GM18517 (cell line): ENCODE results near the gene LAMTOR4.
"Not testable (repeated sequence)": the region's sequence is repeated elsewhere in the genome, so short reads cannot be mapped to it uniquely, and the experiment has no call there.

Experiments
- ATAC-seq: cut with Tn5 transposase; IDR thresholded peaks from one replicate; pipeline ENCODE4 v1.9.1; 2021; ENCODE audit warnings: mild to moderate bottlenecking, moderate library complexity; ENCODE audit not compliant: unreplicated experiment

The LAMTOR4 gene

GRCh38 chr7:100169147-100169850 is 20.6 kb downstream of the LAMTOR4 start:
- no peak for ATAC-seq

GRCh38 chr7:100170101-100170897 is 21.6 kb downstream of the LAMTOR4 start:
- ATAC-seq, result no peak

GRCh38 chr7:100171087-100171681 is 22.5 kb downstream of the LAMTOR4 start:
- ATAC-seq, result no peak

- ATAC-seq, result no peak
Measured at GRCh38 chr7:100171840-100172239, 23.1 kb downstream of the LAMTOR4 start.

GRCh38 chr7:100173806-100174495 is 25.2 kb downstream of the LAMTOR4 start:
- no peak for ATAC-seq

GRCh38 chr7:100174582-100174981 is 25.9 kb downstream of the LAMTOR4 start:
- no peak for ATAC-seq

GRCh38 chr7:100175296-100175935 is 26.7 kb downstream of the LAMTOR4 start:
- ATAC-seq, result no peak

- ATAC-seq, result no peak
Measured at GRCh38 chr7:100176096-100177044, 27.7 kb downstream of the LAMTOR4 start.

- ATAC-seq, result peak; percentile 84
Measured at GRCh38 chr7:100177045-100178001, 28.6 kb downstream of the LAMTOR4 start, which contains the start of the genes GPC2 and STAG3. GPC2 (minus strand) TSS chr7:100177381; CDS start chr7:100177199, 182 bp downstream. STAG3 (plus strand) TSS chr7:100177918; CDS start chr7:100180557, 2,639 bp downstream.

- ATAC-seq, result not testable (repeated sequence)
Measured at GRCh38 chr7:100180084-100180483, 31.4 kb downstream of the LAMTOR4 start.

- not testable (repeated sequence) for ATAC-seq
Measured at GRCh38 chr7:100182616-100183015, 33.9 kb downstream of the LAMTOR4 start.

GRCh38 chr7:100183090-100183489 is 34.4 kb downstream of the LAMTOR4 start:
- not testable (repeated sequence) for ATAC-seq

- no peak for ATAC-seq
Measured at GRCh38 chr7:100185726-100186125, 37.0 kb downstream of the LAMTOR4 start.

- no peak for ATAC-seq
Measured at GRCh38 chr7:100189061-100189460, 40.3 kb downstream of the LAMTOR4 start.

GRCh38 chr7:100190048-100190711 is 41.5 kb downstream of the LAMTOR4 start:
- no peak for ATAC-seq

- no peak for ATAC-seq
Measured at GRCh38 chr7:100191775-100192174, 43.1 kb downstream of the LAMTOR4 start.

GRCh38 chr7:100192281-100192862 is 43.7 kb downstream of the LAMTOR4 start:
- ATAC-seq, result not testable (repeated sequence)
